GM19238 (cell line): ENCODE results near the gene MAD1L1.

Experiments
- DNase-seq: peaks from one replicate; pipeline ENCODE4 v3.0.0; 2011; ENCODE audit warnings: low spot score; ENCODE audit not compliant: insufficient read length

The MAD1L1 gene

DNA sequence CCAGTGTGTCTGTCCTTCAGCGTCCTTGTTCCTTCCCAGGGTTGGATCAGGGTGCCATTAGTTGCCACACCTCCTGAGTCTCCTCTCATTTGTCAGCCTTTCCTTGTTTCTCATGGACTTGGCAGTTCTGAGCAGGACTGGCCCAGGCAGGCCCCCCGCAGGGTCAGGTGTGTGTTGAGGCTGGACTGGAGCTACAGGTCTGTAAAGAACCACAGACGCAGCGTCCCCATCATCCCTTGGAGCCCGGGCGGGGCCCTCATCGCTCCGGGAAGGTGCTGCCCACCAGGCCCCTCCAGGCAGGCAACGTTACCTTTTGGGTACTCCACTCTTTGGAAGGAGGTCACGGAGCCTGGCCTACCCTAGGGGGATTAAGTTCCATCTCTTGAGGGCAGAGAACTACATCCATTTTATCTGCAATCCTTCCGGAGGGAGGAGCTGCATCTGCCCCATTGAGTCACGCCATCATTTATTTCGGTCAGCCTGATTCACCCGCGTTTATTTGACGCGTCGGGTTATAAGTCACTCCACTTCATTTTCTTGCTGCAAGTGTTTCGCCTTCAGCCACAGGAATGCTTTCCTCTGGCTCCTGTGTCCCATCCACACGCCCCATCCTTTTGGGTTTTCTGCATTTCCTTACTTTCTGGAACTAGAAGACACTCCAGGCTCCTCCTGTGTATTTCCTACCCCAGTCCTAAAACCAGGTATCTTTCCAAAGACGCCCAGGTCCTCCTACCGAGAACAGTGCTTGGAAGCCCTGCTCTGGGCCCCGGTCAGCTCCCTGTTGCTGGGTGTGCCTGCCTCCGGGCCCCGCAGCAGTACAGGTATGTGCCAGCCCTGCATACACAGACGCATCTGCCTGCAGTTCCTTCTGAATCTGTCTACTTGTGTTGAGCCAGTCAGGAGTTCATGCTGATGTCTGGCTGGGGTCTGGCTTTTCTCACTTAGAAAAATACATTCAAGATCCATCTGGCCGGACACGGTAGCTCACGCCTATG is 141.9 kb downstream of the MAD1L1 start:
- DNase-seq = no peak

DNA sequence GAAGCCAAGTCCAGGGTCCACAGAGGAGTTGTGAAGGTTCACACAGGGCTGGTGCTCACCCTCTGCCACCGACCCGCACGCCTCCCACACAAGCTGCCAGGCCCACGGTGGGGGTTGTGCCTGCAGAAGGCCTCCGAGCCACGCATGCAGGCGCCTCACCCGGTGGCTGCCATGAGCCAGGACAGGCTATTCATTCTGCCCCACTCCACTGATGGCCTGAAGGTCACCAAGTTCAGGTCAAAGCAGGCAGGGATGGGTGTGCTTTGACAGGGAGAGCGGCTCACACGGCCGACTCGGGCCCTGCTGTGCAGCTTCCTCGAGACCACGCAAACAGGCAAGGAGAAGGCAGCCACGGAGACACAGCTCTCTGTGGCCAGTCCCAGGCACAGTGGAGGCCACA is 143.9 kb downstream of the MAD1L1 start:
- DNase-seq = no peak

DNA sequence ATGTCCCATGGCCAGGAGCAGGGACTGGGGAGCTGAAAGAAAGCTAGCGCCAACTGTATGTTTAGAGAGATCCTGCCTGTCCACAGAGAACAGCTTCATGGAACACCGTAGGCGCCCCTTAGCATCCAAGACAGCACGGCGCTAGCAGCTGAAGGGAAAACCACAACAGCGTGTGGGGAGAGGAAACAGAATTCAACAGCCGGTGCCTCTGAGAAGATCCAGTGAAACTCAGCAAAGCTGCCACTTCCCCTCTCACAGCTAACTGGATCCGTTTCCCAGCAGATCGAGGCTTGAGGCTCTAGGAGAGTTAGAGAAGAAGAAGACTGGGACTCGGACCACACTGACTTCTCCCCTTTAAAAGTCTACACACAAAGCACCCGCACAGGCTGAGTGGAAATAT is 145.0 kb downstream of the MAD1L1 start:
- no peak for DNase-seq

DNA sequence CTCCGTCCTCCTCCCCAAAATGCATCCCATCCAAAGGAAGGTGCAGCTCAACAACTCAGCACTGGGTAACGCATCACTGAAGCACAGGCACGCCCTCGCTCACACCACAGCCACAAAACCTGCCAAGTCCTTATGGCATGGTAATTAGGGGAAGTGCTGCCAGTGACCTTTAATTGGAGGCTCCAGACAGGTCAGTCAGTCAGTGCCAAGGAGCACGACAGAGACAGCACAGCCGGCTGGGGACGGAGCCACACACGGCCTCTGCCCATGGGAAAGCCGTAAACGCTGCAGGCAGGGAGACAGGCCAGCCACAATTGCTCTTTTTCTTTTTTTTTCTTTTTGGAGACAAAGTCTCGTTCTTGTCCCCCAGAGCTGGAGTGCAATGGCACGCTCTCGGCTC is 146.5 kb downstream of the MAD1L1 start:
- DNase-seq = no peak

DNA sequence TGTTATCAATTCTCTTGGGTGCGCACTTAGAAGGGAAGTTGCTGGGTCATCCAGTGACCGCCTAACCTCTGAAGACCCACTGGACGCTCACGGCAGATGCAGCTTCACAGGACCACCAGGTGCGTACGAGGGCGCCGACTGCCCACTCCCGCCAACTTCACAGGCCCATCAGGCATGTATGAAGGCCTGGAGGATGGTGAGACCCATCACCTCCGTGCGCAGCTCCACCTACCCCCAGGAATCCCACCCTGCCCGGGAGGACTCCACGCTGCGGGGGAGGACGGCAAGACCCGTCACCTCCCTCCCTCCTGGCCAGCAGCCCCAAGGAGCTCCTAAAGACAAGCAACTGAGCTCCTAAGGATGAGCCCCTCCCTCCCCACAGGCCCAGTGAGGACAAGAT is 146.9 kb downstream of the MAD1L1 start:
- no peak for DNase-seq

DNA sequence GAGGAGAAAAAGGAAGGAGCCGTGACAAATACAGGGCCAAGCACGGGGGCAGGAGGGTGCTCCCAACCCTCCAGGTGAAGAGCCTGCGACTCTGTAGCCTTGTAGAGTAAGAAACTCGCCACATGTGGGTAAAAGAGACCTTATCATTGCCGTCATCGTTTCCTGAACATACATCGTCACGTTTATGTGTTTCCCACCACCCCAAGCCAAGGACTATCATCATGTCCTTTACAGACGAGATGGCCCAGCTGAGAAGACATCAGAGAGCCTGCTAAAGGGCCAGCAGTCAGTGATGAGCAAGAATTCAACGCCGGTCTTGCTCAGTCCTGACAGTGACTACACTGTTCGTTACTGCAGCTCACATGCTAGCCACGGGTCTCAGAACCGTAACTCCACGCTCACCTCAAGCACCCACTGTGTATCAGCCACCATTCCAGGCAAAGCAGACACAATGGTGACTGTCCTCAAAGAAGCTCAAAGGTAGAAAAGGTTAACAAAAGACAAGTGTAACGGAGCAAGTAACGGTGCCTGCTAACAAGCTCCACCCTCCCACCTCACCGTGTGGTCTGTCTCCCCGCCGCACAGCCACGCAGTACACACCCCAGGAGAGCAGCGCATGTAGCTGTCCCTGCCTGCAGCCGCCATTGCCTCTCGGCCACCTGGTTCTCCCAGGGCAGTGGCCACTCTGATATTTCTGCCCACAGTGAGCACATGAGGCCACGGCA is 147.8 kb downstream of the MAD1L1 start:
- DNase-seq = no peak

DNA sequence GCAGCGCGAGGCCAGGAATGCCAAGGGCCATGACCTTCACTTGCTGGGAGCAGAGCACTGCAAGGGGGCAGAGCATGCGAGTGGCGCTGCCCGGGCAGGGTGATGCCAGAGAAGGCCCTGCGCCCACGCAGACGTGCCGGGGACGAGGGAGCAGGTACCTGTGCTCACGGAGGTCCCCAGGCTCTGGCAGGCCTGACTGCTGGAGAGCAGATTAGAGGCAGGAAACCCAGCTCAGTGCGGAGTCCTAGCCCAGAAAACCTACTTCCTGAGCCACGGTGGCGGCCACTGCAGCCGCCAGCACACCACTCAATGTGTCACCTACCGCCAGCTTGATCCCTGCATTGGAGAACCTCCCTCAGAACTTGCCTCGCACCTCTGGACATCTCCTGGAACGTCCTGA is 148.4 kb downstream of the MAD1L1 start:
- DNase-seq = no peak

DNA sequence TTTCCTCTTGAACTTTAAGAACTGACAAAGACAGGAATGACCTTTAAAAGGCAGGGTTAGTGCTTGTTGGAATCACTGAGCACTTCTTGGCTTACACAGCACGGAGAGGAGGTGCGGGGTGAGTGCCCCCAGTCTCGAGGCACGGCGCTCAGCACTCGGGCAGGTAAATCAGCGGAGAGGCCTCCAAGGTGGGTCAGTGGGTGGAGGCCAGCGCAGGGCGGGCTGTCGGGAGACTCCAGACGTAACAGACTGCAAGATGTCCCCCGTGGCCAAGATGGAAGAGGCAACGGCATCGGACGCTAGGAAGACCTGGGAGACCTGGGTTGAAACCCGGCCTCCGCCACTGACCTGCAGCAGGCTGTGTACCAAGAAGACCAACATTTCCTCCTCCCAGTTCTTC is 149.4 kb downstream of the MAD1L1 start:
- DNase-seq = no peak

DNA sequence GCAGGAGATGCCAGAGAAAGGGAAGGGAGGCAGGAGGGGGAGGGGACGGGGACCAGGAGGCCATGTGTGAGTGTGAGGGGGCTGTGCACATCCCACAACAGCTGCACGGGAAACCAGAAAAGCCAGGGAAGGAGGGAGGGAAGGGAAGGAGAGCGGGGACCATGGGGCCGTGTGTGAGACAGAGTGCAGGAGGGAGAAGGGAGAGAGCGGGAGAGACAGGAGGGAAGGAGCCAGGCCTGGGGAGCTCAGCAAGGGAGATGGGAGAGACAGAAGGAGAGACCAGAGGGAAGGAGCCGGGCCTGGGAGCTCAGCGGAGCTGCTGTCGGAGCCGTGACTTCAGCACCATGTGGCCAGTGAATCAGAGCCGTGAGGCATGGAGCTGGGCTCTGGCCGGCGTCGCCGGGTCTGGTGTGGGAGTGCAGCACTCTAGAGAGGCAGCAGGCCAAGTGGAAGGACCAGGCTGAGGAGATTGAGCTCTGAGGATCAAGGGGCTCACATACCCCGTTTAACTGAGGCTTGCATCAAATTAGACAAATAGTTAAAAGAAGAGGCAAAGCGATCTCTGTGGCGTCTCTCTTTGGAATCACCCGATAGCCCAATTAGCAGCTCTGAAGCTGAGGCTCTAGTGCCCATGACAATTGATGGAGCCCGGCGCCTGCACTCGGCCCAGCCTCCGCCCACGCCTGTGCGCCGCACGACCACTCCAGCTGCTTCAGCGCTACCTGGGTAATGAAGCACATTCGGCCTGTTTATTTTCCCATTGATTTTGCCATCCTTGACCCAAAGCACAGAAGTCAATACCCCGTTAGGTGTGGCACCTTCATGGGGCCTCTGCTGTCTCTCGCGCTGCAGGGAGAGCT is 150.4 kb downstream of the MAD1L1 start:
- no peak for DNase-seq

DNA sequence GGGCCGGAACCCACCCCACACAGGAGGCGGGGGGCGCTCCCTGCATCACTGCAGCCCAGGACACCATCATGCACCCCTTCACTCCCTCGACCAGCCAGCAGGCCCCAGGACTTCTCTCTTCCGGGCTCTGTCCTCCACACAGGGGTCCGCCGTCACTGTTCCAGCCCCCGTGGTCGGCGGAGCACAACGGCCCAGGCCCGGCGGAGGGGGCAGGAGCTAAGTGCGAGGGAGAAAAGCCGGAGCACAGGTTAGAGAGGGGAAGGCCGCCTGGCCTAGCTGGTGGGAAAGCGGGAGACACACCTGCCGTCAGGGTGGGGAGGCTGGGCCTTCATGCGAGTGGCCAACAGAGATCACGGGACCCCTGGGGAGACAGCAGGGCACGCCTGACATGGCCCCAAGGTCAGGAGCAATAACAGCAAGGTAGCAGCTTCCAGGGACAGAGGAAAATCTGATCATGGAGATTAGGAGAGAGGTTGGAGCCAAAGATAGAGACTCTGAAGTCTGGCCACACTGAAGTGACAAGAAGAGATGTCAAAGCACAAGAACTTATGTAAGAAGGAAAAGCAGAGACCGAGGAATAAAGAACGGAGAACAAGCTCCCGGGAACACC is 151.1 kb downstream of the MAD1L1 start:
- no peak for DNase-seq

DNA sequence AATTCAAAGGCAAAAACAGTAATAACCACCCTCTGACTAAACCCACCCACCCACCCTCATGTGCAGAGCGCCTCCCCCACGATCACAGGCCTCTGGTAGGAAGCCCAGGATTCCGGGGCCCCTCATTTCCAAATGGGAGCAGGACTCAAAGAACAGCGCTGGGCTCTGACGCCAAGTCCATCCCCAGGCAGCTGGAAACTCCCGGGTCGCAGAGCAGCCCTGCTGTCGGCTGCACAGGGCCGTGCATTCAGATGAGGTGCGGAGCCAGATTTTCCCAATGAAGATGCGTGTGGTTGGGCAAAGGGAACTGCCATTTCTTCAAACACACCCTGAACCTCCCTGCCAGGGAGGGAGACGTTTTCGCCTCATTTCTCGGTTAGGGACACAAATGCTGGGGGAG is 152.3 kb downstream of the MAD1L1 start:
- no peak for DNase-seq

DNA sequence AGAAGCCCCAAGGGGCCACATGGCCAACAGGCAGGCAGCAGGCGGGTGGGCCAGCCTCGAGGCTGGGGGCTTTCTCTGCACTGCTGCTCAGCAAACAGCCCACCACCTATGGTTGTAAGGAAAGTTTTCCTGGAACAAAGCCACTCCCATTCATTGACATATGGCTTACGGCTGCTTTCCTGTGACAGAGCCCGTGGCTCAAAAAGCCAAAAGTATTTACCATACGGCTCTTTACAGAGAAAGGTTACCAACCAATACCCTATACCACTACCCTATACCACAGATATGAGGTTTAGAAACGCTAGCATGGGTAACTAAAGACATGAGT is 152.7 kb downstream of the MAD1L1 start:
- no peak for DNase-seq

DNA sequence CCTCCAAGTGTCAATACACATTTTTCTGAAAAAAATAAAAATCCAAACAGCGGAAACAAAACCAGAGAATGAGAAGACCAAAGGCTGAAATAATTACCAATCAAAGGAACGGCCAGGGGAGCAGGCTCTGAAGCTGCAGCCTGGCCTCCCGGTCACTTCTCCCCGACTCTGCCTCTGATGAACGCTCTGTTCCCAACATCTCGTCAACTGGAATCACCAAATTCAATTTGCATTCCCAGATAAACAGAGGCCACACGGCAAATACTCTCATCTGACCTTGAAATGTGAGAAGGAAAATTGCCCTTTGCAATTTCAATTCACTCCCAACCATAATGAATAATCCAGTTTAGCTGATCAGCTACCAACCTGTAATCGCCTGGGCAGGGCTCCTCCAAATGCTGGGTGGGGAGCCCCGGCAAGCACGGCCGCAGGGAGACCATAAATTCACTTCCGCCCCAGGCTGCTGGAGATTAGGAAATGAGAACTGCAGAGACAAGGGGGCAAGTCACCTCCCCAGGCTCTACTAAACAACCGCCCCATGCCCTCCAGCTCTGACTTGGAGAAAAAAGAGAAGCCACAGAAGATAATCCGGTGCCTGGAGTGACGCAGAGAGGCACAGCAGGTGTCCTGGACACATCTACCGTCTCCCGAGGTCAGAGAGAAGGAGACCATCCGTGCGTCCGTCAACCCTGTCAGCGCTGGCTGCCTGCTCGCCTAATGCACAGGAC is 153.2 kb downstream of the MAD1L1 start:
- DNase-seq = no peak

DNA sequence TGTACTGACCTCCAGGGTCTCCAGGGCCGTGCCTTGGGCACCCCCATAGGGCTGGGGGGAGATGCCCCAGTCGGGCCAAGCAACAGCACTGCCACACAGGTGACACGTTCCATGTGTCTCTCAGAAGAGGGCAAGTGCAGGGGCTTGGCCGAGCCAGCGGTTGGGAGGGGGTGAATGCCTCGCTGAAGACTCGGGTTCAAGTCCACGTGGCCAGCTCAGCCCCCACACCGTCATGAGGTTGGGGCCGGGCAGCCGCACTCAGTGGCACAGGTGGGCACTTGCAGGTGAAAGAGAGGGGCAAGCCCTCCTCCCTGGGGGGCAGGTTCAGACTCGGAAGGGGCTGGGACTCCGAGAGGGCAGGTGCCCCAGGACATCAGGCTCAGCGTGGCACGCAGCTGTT is 153.8 kb downstream of the MAD1L1 start:
- no peak for DNase-seq

DNA sequence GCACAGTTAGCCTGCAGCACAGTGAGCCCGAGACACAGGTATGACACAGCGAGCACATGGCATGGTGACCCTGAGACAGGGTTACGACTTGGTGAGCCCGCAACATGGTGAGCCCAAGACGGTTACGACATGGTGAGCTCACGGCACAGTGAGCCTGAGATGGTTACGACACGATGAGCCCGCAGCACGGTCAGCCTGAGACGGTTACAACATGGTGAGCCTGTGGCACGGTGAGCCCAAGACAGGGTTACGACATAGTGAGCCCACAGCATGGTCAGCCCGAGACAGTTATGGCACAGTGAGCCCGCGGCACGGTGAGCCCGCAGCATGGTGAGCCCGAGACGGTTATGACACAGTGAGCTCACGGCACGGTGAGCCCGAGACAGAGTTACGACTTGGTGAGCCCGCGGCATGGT is 156.1 kb downstream of the MAD1L1 start:
- no peak for DNase-seq

DNA sequence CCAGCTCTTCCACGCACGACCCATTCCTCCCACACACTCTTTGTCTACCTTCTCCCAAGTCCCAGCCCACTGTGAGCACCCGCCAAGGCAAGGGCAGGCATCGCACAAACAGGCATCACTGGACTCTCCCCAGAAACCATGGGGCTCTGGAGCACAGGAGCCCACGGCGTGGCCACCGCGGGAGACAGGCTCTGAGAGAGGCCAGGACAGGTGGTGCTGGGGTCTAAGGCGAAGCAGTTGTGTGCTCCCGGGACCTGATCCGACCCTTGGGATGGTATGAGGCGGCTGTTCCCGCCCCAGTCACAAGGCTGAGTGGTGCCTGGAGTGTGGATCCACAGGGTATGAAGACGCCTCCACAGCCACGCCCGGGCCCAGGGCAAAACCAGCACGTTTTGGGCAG is 156.9 kb downstream of the MAD1L1 start:
- no peak for DNase-seq

DNA sequence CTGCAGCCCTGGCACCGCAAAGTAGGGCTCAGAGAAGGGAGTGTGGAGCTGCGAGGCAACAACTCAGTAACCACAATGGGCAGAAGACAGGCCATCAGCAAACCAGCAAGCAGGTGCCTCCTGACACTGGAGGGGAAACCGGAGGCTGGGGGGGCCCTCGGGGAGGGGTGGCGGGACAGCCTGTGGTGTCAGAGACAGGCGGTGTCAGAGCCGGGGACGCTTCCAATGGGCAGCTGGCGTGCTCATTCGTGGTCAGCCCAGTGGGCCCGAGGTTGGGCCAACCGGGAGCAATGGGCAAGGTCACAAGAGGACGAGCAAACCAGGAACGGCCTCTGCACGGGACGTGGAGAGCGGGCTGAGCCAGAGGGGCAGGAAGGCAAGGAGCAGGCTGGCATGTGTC is 158.1 kb downstream of the MAD1L1 start:
- DNase-seq = no peak

DNA sequence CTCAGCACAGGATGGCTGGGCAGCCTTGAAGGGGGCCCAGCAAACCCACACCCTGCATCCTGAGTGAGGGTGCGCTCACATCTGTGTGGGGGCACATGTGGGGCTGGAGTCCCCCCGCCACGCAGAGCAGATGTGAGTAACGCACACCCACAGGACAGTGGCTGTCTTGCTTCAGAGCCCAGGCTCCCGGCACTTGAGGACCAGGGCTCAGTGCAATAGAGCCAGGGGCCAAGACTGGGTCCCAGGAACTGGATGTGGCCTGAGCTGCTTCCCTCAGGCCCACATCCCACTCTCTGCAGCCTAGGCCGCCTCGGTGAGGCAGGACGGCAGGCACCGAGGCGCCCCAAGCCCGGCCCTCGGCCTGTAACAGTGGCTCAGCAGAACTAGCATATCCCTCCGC is 159.9 kb downstream of the MAD1L1 start:
- no peak for DNase-seq

DNA sequence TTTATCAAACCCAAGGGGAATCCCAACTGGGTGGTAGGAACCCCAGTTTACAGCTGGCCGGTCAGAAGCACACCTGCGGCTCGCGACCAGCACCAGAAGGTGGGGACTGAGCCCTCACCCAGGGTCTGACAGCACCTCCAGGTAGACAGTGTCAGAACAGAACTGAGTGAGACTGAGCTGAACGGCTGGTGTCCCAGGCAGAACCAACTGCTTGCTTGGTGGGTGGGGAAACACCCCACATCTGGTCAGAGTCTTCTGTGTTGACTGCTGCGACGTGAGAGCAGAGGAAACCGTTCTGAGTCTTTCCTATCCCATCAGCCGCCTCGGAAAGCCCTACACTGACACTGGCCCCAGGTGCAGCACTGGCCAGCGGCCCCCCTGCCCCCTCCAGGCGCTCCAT is 160.7 kb downstream of the MAD1L1 start:
- DNase-seq = peak; percentile 70

DNA sequence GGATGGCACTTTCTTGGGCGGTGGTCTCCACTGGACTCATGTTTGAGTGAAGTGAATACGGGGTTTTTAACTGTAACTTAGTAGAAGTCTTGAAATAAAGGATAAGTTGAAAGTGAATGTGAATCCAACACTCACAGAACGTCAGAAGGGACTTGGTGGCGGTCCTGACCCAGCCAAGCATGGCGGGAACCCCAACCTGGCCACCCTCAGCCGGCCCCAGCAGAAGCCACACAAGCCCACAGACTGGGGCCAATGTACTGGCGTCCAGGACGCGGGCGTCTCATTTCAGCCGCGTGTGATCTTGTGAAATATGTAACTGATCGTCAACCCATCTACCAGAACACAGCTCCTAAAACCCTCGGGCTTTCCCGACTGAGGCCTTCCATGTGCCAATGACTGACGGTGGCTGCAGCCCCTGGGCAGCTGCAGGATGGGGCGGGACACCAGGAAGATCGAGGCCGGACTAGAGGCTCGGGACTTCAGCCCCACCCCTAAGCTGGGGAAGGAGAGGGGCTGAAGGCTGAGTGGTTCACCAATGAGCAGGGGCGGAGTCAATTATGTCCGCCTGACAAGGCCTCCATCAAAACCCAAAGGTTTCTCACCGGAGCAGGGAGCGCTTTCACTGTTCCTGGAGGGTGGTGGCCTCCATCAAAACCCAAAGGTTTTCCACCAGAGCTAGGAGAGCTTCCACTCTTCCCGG is 161.5 kb downstream of the MAD1L1 start:
- DNase-seq = no peak
